ENCODE results near the gene ACOT7. TPM values are rescaled to one million over a fixed set of nuclear protein-coding genes. Genes with fewer than 3 reads are reported as not detected.
"Not testable (repeated sequence)": the region's sequence is repeated elsewhere in the genome, so short reads cannot be mapped to it uniquely, and the experiment has no call there.

The ACOT7 gene
- total RNA-seq, 2 donors from 2014 or later: 46.0 to 75.8 TPM

GRCh38 chr1:6219641-6220040, 173.9 kb downstream of the ACOT7 start:
- Mint-ChIP-seq H3K36me3 (peaks cover 13% of the 10 kb centered on the region in 2 donors), H3K27ac (peak overlapping the region in 1 of 2 donors; percentile 60)
- ATAC-seq; DNase-seq (ENCODE audit: low spot score in 2 of 2); H3K9me3 Mint-ChIP-seq: not testable (repeated sequence)

- ATAC-seq: no peak
- Mint-ChIP-seq H3K9me3 (no peaks in the 10 kb centered on the region), H3K27ac (no peak overlapping the region), H3K36me3 (peaks cover 4 to 5% of the 10 kb centered on the region in 2 donors)
- no peak for DNase-seq (ENCODE audit: low spot score in 2 of 2)
Measured at GRCh38 chr1:6218375-6219164, 175.0 kb downstream of the ACOT7 start.

Other genes with a start within 250 kb of the ACOT7 start
- gene CHD5, start 213.4 kb downstream of the ACOT7 start, total RNA-seq: under 1 TPM; 0.47 to 0.59 TPM
- gene RPL22, start 194.2 kb downstream of the ACOT7 start, total RNA-seq: 100 to 1,000 TPM; 514 to 595 TPM
- 10 to 100 TPM in 1 of 2 donors, 1 to 10 TPM in 1; 1.5 to 20.6 TPM for gene RNF207, start 187.6 kb downstream of the ACOT7 start, total RNA-seq
- gene ICMT, start 157.8 kb downstream of the ACOT7 start, total RNA-seq: 10 to 100 TPM; 31.6 to 34.1 TPM
- gene HES3, start 149.6 kb downstream of the ACOT7 start, total RNA-seq: not detected
- under 1 TPM; 0.31 to 0.73 TPM for gene GPR153, start 132.7 kb downstream of the ACOT7 start, total RNA-seq
- gene HES2, start 26.2 kb upstream of the ACOT7 start, total RNA-seq: 1 to 10 TPM in 1 of 2 donors, under 1 TPM in 1; 0.35 to 1.1 TPM
- 1 to 10 TPM in 1 of 2 donors, under 1 TPM in 1; 0.89 to 1.9 TPM for gene ESPN, start 31.0 kb upstream of the ACOT7 start, total RNA-seq
- gene TNFRSF25, start 72.4 kb upstream of the ACOT7 start, total RNA-seq: 10 to 100 TPM; 68.0 to 88.5 TPM
- gene PLEKHG5, start 97.9 kb upstream of the ACOT7 start, total RNA-seq: 1 to 10 TPM; 2.8 to 3.9 TPM
- gene NOL9, start 160.7 kb upstream of the ACOT7 start, total RNA-seq: 10 to 100 TPM; 37.5 to 42.1 TPM
- not detected for gene TAS1R1, start 161.5 kb upstream of the ACOT7 start, total RNA-seq
- 10 to 100 TPM; 22.8 to 25.8 TPM for gene ZBTB48, start 186.2 kb upstream of the ACOT7 start, total RNA-seq
- gene KLHL21, start 209.1 kb upstream of the ACOT7 start, total RNA-seq: 10 to 100 TPM; 22.9 to 38.9 TPM
- gene PHF13, start 220.0 kb upstream of the ACOT7 start, total RNA-seq: 10 to 100 TPM; 15.5 to 33.4 TPM
- 10 to 100 TPM; 20.2 to 52.6 TPM for gene THAP3, start 231.1 kb upstream of the ACOT7 start, total RNA-seq